DOHH2 (cell line): ENCODE measurements around the gene C11orf91.

Source experiments
- CTCF ChIP-seq: fragments of 200-600 bp; sonication (generic); IDR thresholded peaks from one replicate; pipeline ENCODE4 v1.5.1; 2014; ENCODE audit warnings: antibody characterized with exemption, mild to moderate bottlenecking, low read depth, low read length; ENCODE audit not compliant: poor library complexity, severe bottlenecking
- EZH2phosphoT487 ChIP-seq: fragments of 200-600 bp; sonication (generic); IDR thresholded peaks from 2 replicates; pipeline ENCODE4 v1.6.1; 2017; ENCODE audit warnings: borderline replicate concordance, mild to moderate bottlenecking, antibody characterized with exemption, low read length, moderate library complexity, mixed read lengths

GRCh38 chr11:33682446-33682845 lies 18.2 kb downstream of the C11orf91 start:
- TF ChIP-seq CTCF (no peak), EZH2phosphoT487 (no peak)
